ENCODE measurements around the gene MAGI2.
A peak's percentile ranks its signal among the peaks of the same experiment; 100 is the strongest.

The MAGI2 gene

GRCh38 chr7:79286181-79286580 lies 167.3 kb downstream of the MAGI2 start:
- H3K27ac ChIP-seq, result no peak overlapping the region
- no peak for TF ChIP-seq CTCF (conservative IDR thresholded peaks at IDR 0.05)

DNA sequence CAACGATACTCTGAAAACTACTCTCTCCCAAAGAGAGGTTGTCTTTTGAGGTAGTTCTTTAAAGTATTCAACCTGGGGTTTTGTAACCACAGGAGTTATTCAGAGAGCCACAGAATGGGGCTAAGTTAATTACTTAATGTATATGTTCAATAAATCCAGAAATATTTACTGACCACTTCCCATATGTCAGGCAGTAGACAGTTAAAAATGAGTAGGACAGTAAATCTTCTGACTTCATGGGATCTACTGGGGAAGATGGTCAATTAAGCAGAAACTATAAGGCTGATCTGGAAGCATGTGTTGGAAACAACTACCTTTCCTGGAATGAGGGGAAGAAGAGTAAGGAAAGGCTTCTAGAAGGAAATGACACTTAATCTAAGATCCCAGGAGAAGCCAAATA lies 167.7 kb downstream of the MAGI2 start:
- H3K27ac ChIP-seq, result no peak overlapping the region
- no peak for TF ChIP-seq CTCF (conservative IDR thresholded peaks at IDR 0.05)

DNA sequence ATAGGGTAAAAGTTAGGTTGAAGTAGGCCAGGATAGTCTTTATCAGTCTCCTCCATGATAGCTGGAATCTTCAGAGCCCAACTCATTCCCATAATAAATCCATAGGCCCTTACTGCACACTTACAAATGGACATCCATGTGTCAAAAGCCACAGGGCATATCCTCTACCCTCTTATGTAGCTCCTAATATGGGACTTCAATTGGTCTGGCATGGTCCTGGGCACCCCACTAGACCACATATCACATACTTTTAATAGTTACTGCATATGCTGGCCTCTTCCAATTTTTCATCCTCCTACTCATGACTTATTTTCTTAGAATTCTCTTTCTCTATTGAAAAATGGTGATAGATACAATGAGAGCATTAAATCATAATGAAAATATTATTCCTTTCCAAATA lies 169.3 kb downstream of the MAGI2 start:
- no peak overlapping the region for H3K27ac ChIP-seq
- no peak for TF ChIP-seq CTCF (conservative IDR thresholded peaks at IDR 0.05)

- no peak for TF ChIP-seq CTCF (conservative IDR thresholded peaks at IDR 0.05)
Observed at GRCh38 chr7:79282882-79283602, 170.4 kb downstream of the MAGI2 start.

GRCh38 chr7:79282070-79282694 lies 171.3 kb downstream of the MAGI2 start:
- H3K27ac ChIP-seq, result no peak overlapping the region
- TF ChIP-seq CTCF (conservative IDR thresholded peaks at IDR 0.05), result peak; percentile 72

More at GRCh38 chr7:79282882-79283602, 170.4 kb downstream of the MAGI2 start:
- no peak overlapping the region for H3K27ac ChIP-seq

DNA sequence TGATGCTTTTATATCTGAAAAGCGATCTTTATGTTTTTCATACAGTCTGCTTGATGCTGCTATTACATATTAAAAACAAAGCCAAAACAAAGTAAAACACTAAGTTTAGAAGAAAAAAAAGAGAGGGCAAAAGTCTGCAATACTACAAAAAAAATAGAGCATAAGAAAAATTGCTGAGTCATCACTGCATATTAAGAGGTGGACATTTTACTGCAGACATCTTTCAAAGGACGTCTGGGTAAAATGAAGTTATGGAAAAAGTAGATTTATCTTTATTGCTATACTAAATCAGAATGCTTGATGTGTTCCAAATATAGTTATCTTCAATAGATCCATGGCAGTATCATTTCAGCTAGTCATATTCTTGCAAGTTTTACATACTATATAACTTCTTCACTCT lies 172.0 kb downstream of the MAGI2 start:
- no peak overlapping the region for H3K27ac ChIP-seq
- TF ChIP-seq CTCF (conservative IDR thresholded peaks at IDR 0.05), result no peak

- TF ChIP-seq CTCF (conservative IDR thresholded peaks at IDR 0.05), result no peak
- no peak overlapping the region for H3K27ac ChIP-seq
Observed at GRCh38 chr7:79272938-79273337, 180.5 kb downstream of the MAGI2 start.
